ENCODE measurements around the gene CNNM4. TPM values are rescaled to one million over a fixed set of nuclear protein-coding genes. Genes with fewer than 3 reads are reported as not detected.
"Not testable (repeated sequence)": the region's sequence is repeated elsewhere in the genome, so short reads cannot be mapped to it uniquely, and the experiment has no call there.

Gene CNNM4
- total and polyA plus RNA-seq, 2 of the 4 experiments (the other 2 are of a cell fraction), result 2.0 to 4.1 TPM

- no peak overlapping the region for H4K5ac ChIP-seq (ENCODE audit: low read depth, low read length)
- no peaks in the 10 kb centered on the region for H3K27me3 ChIP-seq (ENCODE audit: control insufficient read depth, insufficient read depth, low read length)
- in situ Hi-C loops (cut with MboI; ENCODE audit: low sequenced_read_pairs), result no loop called here
- no peaks in the 10 kb centered on the region for H4K20me1 ChIP-seq (ENCODE audit: insufficient read depth, low read length)
- H4K91ac ChIP-seq (ENCODE audit: insufficient read depth, low read depth, low read length), result no peak overlapping the region
- no peak overlapping the region for H2BK20ac ChIP-seq (ENCODE audit: low read depth, low read length)
- ChIA-PET POLR2A (ENCODE audit: unreplicated experiment) (no interaction called here), CTCF (no interaction called here)
- no peak overlapping the region for H3K18ac ChIP-seq (ENCODE audit: low read depth, low read length)
- no peak overlapping the region for H3K9ac ChIP-seq (ENCODE audit: low read depth, low read length)
- H3K4ac ChIP-seq (ENCODE audit: low read depth, low read length), result no peak overlapping the region
- H3K4me1 ChIP-seq (ENCODE audit: control insufficient read depth, insufficient read depth, low read length), result no peaks in the 10 kb centered on the region
- no peak overlapping the region for H3K27ac ChIP-seq (ENCODE audit: insufficient read depth, low read length)
- H2AK5ac ChIP-seq (ENCODE audit: low read depth, low read length), result no peak overlapping the region
- no peak overlapping the region for H3K23ac ChIP-seq (ENCODE audit: low read depth, low read length)
- peaks cover 1% of the 10 kb centered on the region; the same call in 1 of the 2 replicates for H3K36me3 ChIP-seq (ENCODE audit: control insufficient read depth, insufficient read depth, low read length)
- H2AFZ ChIP-seq (replicated peaks; ENCODE audit: low read length, poor library complexity), result no peak overlapping the region
- TF ChIP-seq MAFK (IDR thresholded peaks at IDR 0.05; ENCODE audit: low read depth, low read length), result no peak
- no peak for TF ChIP-seq CEBPB (IDR thresholded peaks at IDR 0.05; ENCODE audit: low read depth, low read length)
- TF ChIP-seq, protein P1, sequence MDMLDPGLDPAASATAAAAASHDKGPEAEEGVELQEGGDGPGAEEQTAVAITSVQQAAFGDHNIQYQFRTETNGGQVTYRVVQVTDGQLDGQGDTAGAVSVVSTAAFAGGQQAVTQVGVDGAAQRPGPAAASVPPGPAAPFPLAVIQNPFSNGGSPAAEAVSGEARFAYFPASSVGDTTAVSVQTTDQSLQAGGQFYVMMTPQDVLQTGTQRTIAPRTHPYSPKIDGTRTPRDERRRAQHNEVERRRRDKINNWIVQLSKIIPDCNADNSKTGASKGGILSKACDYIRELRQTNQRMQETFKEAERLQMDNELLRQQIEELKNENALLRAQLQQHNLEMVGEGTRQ (IDR thresholded peaks at IDR 0.05; ENCODE audit: low read depth, low read length), result no peak
- no peak for TF ChIP-seq RCOR1 (IDR thresholded peaks at IDR 0.05; ENCODE audit: insufficient replicate concordance, low read length)
- TF ChIP-seq POLR2A (IDR thresholded peaks at IDR 0.05; ENCODE audit: low read depth, low read length), result no peak
- TF ChIP-seq, protein P2, sequence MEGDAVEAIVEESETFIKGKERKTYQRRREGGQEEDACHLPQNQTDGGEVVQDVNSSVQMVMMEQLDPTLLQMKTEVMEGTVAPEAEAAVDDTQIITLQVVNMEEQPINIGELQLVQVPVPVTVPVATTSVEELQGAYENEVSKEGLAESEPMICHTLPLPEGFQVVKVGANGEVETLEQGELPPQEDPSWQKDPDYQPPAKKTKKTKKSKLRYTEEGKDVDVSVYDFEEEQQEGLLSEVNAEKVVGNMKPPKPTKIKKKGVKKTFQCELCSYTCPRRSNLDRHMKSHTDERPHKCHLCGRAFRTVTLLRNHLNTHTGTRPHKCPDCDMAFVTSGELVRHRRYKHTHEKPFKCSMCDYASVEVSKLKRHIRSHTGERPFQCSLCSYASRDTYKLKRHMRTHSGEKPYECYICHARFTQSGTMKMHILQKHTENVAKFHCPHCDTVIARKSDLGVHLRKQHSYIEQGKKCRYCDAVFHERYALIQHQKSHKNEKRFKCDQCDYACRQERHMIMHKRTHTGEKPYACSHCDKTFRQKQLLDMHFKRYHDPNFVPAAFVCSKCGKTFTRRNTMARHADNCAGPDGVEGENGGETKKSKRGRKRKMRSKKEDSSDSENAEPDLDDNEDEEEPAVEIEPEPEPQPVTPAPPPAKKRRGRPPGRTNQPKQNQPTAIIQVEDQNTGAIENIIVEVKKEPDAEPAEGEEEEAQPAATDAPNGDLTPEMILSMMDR (conservative IDR thresholded peaks at IDR 0.05; ENCODE audit: low read depth, low read length), result no peak
- no peak for TF ChIP-seq CHD1 (IDR thresholded peaks at IDR 0.05; ENCODE audit: low read depth, low read length)
- TF ChIP-seq RAD21 (IDR thresholded peaks at IDR 0.05; ENCODE audit: low read length), result no peak
- H2BK120ac ChIP-seq (ENCODE audit: low read depth, low read length), result no peak overlapping the region
- no peak overlapping the region for H4K8ac ChIP-seq (ENCODE audit: low read depth in 2 of 2, low read length in 2 of 2)
- no TSS peak for BruUV-seq (replicated peaks)
- no peak overlapping the region for H3K56ac ChIP-seq (ENCODE audit: extremely low read depth, insufficient read depth, low read length)
- no peaks in the 10 kb centered on the region for H3K79me1 ChIP-seq (ENCODE audit: low read depth in 1 of 2, low read length in 2 of 2)
- ATAC-seq (ENCODE audit: low read depth), result no peak
- H3K9me1 ChIP-seq (ENCODE audit: insufficient read depth, low read length), result peaks cover 4% of the 10 kb centered on the region; the same call in 1 of the 2 replicates
- no peak overlapping the region for H3K4me2 ChIP-seq (ENCODE audit: low read depth, low read length)
- no peaks in the 10 kb centered on the region for H3K9me3 ChIP-seq (ENCODE audit: control insufficient read depth, insufficient read depth, low read length)
- dilution Hi-C loops (cut with HindIII; ENCODE audit: low sequenced_read_pairs, unreplicated experiment), result no loop called here
- no peak overlapping the region for H2AK9ac ChIP-seq (replicated peaks; ENCODE audit: low read depth, low read length, poor library complexity)
- intact Hi-C loops (cut with micrococcal nuclease), result loop anchor here (5.0 kb wide), 1 partner anchor 43 kb away; the partner anchor contains the start of gene CNNM4
- H3K14ac ChIP-seq (replicated peaks; ENCODE audit: low read depth, low read length), result no peak overlapping the region
- no peak overlapping the region for H3K4me3 ChIP-seq (ENCODE audit: insufficient read depth, low read depth, low read length)
- no peak overlapping the region for H2BK5ac ChIP-seq (ENCODE audit: low read depth, low read length, poor library complexity, severe bottlenecking)
- no peak for DNase-seq
- no peak overlapping the region for H2BK15ac ChIP-seq (ENCODE audit: low read depth, low read length)
Measured at GRCh38 chr2:96804986-96805385, 44.3 kb downstream of the CNNM4 start.

DNA sequence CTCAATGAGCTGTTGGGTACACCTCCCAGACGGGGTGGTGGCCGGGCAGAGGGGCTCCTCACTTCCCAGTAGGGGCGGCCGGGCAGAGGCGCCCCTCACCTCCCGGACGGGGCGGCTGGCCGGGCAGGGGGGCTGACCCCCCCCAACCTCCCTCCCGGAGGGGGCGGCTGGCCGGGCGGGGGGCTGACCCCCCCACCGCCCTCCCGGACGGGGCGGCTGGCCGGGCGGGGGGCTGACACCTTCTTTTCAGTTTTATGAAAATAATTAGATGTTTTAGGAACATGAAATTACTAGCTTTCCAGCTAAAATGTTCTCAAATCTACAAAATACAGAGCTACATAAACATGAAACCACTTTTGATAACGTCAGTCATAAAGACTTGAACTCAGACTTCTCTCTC, 45.2 kb downstream of the CNNM4 start:
- H4K8ac ChIP-seq (ENCODE audit: low read depth in 2 of 2, low read length in 2 of 2); H3K27ac ChIP-seq (ENCODE audit: insufficient read depth, low read length); H3K9ac ChIP-seq (ENCODE audit: low read depth, low read length); H3K14ac ChIP-seq (replicated peaks; ENCODE audit: low read depth, low read length); H4K20me1 ChIP-seq (ENCODE audit: insufficient read depth, low read length); H3K79me1 ChIP-seq (ENCODE audit: low read depth in 1 of 2, low read length in 2 of 2); H4K5ac ChIP-seq (ENCODE audit: low read depth, low read length); H3K4me3 ChIP-seq (ENCODE audit: insufficient read depth, low read depth, low read length); H2BK20ac ChIP-seq (ENCODE audit: low read depth, low read length); H4K91ac ChIP-seq (ENCODE audit: insufficient read depth, low read depth, low read length); in situ Hi-C loops (cut with MboI; ENCODE audit: low sequenced_read_pairs); H3K4ac ChIP-seq (ENCODE audit: low read depth, low read length); H3K9me3 ChIP-seq (ENCODE audit: control insufficient read depth, insufficient read depth, low read length); BruUV-seq (replicated peaks); ATAC-seq (ENCODE audit: low read depth); H2AK5ac ChIP-seq (ENCODE audit: low read depth, low read length); H2BK5ac ChIP-seq (ENCODE audit: low read depth, low read length, poor library complexity, severe bottlenecking); H3K4me1 ChIP-seq (ENCODE audit: control insufficient read depth, insufficient read depth, low read length); POLR2A ChIA-PET (ENCODE audit: unreplicated experiment); H2BK120ac ChIP-seq (ENCODE audit: low read depth, low read length); DNase-seq; H2BK15ac ChIP-seq (ENCODE audit: low read depth, low read length); H2AFZ ChIP-seq (replicated peaks; ENCODE audit: low read length, poor library complexity); H2AK9ac ChIP-seq (replicated peaks; ENCODE audit: low read depth, low read length, poor library complexity); dilution Hi-C loops (cut with HindIII; ENCODE audit: low sequenced_read_pairs, unreplicated experiment); intact Hi-C loops (cut with micrococcal nuclease); H3K23ac ChIP-seq (ENCODE audit: low read depth, low read length); H3K18ac ChIP-seq (ENCODE audit: low read depth, low read length); H3K9me1 ChIP-seq (ENCODE audit: insufficient read depth, low read length); H3K27me3 ChIP-seq (ENCODE audit: control insufficient read depth, insufficient read depth, low read length); H3K4me2 ChIP-seq (ENCODE audit: low read depth, low read length); H3K36me3 ChIP-seq (ENCODE audit: control insufficient read depth, insufficient read depth, low read length); H3K56ac ChIP-seq (ENCODE audit: extremely low read depth, insufficient read depth, low read length): not testable (repeated sequence)
- CTCF ChIA-PET, result interaction anchor here (0.6 kb wide), 1 partner anchor 77 kb away, joined by 4 read pairs; no protein-coding TSS in a partner anchor
- WGBS, 2 experiments (ENCODE audit: extremely low coverage in 2 of 2, insufficient read length in 1 of 2), result no CpG with 5 or more reads among the region's 20 CpGs
